GM23338 (cell line): ENCODE results near the gene ANGPT4.

Experiments
- EZH2 ChIP-seq: fragments of 200-600 bp; sonication (generic); IDR thresholded peaks from one replicate; pipeline ENCODE4 v1.8.0; 2017; ENCODE audit warnings: antibody characterized with exemption, mild to moderate bottlenecking, low read depth; ENCODE audit not compliant: unreplicated experiment
- EZH2phosphoT487 ChIP-seq: fragments of 200-600 bp; sonication (generic); IDR thresholded peaks from one replicate; pipeline ENCODE4 v1.8.1; 2018; ENCODE audit warnings: antibody characterized with exemption; ENCODE audit not compliant: unreplicated experiment
- NANOG ChIP-seq: IDR thresholded peaks from 2 replicates; pipeline ENCODE4 v1.6.1; 2016; ENCODE audit warnings: antibody characterized with exemption, borderline replicate concordance
- ZNF462 ChIP-seq: fragments of 250-450 bp; sonication (Bioruptor Pico); IDR thresholded peaks from 2 replicates; pipeline ENCODE4 v1.5.0; 2020; ENCODE audit warnings: mild to moderate bottlenecking, moderate library complexity
- TF ChIP-seq, protein P1 (sequence below), 2 experiments: fragments of 200-600 bp in 1 of 2; sonication (generic) in 1 of 2; conservative IDR thresholded peaks; 2 replicates each; pipeline versions ENCODE4 v1.5.1 to v1.6.1; 2016 to 2017; ENCODE audit warnings: antibody characterized with exemption in 2 of 2, low read depth in 2 of 2, mild to moderate bottlenecking in 2 of 2, moderate library complexity in 1 of 2

DNA sequence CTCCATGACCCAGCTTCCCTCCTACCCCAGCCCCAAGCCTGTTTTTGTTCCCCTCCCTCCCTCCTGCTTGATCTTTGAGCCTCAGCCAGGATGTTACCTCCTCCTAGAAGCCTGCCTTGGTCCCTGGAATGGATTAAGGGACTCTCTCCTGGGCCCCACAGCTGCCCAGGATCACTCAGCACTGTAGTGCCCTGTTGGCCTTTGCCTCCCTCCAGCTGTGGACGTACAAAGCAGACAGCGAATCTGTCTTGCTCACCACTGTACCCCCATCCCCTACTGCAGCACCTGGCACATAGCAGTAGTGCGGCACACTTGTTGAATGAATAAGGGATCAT, 94.4 kb downstream of the ANGPT4 start:
- TF ChIP-seq EZH2phosphoT487: no peak
- TF ChIP-seq, protein P1, sequence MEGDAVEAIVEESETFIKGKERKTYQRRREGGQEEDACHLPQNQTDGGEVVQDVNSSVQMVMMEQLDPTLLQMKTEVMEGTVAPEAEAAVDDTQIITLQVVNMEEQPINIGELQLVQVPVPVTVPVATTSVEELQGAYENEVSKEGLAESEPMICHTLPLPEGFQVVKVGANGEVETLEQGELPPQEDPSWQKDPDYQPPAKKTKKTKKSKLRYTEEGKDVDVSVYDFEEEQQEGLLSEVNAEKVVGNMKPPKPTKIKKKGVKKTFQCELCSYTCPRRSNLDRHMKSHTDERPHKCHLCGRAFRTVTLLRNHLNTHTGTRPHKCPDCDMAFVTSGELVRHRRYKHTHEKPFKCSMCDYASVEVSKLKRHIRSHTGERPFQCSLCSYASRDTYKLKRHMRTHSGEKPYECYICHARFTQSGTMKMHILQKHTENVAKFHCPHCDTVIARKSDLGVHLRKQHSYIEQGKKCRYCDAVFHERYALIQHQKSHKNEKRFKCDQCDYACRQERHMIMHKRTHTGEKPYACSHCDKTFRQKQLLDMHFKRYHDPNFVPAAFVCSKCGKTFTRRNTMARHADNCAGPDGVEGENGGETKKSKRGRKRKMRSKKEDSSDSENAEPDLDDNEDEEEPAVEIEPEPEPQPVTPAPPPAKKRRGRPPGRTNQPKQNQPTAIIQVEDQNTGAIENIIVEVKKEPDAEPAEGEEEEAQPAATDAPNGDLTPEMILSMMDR (conservative IDR thresholded peaks at IDR 0.05; ENCODE audit: low read depth in 2 of 2): no peak
- TF ChIP-seq ZNF462 (CRISPR knock-in tag): no peak
- TF ChIP-seq NANOG: no peak
- no peak for TF ChIP-seq EZH2
